ENCODE measurements around the gene GLRX3.

Gene GLRX3

DNA sequence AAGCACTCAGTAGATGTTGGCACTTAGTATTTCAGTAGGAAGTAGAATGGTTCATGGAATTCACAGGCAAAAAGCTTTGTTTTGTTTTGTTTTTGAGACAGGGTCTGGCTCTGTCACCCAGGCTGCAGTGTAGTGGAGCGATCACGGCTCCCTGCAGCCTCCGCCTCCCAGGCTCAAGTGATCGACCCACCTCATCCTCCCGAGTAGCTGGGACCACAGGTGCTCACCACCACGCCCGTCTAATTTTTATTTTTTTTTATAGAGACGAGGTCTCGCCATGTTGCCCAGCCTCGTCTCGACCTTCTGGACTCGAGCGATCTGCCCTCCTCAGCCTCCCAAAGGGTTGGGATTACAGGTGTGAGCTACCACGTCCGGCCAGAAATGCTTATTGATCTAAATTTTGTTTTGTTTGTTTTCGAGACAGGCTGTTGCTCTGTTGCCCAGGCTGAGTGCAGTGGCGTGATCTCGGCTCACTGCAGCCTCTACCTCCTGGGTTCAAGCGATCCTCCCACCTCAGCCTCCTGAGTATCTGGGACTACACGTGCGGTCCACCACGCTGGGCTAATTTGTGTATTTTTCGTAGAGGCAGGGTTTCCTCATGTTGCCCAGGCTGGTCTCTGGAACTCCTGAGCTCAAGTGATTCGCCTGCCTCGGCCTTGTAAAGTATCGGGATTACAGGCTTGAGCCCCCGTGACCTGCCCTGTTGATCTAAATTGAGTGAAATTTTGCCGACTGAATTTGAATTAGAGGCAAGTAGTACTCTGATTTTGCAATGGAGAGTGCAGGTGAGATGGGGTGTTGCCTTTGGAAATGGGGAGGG is 1.7 kb downstream of the GLRX3 start:
- no peak for DNase-seq

DNA sequence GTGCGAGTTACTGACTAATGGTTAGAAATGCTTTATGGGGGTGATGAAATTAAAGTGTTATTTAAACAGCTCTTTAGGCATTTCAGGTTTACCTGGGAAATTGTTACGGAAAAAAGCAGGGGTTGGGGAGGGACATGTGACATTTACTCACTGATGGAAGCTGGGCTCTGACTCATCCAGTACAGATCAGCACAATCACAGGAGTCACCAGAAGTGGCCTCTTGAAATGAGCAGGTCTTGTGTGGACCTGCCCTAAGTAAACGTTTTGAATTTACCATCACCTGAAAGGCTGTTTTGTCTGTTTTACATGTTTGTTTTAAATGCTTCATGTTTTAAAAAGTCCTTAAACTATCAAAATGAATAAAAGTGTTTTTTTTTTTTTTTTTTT is 2.3 kb downstream of the GLRX3 start:
- DNase-seq: no peak

DNA sequence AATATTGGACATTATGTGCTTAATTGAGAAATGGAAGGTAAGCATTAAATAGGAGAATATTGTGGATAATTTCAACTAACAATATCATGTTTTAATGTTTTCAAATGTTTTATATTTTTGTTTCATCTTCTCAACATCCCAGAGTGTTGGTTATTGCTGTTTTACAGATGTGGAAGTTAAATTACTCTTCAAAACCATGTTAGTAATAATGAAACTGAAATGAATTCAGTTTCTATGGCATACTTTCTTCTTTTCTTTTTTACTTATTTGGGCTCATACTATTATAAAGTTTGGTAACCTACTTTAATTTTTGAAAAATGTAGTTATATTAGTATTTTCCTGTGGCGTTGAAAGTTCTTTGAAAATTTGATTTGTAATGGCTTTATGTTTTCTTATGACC is 4.2 kb downstream of the GLRX3 start:
- no peak for DNase-seq

DNA sequence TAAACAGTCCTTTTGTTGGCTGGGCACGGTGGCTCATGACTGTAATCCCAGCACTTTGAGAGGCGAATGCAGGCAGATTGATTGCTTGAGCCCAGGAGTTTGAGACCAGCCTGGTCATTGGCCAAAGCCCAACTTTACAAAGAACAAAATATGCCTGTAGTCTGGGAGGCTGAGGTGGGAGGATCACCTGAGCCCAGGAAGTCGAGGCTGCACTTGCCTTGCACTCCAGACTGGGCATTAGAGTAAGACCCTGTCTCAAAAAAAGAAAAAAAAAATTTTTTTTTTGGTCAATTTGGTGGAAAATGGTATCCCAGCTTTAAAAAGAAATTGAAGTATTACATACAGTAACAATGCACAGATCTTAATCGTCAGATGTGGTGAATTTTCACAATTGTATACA is 4.8 kb downstream of the GLRX3 start:
- no peak for DNase-seq

DNA sequence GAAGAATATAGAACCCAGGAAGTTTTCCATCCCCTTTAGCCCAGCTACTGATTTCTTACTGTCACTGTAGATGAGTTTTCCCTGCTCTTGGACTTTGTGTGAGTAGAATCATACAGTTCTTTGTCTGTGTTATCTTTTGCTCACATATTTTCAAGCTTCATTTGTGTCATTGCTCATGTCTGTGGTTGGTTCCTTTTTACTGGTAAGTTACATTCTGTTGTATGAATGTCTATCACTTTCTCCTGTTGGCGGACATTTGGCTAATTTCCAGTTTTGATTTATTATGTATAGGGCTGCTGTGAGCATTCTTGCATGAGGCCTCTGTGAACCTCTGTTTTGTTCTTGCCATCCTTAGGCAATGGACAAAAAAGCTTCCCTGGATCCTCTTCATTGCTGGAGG is 5.3 kb downstream of the GLRX3 start:
- DNase-seq: no peak

DNA sequence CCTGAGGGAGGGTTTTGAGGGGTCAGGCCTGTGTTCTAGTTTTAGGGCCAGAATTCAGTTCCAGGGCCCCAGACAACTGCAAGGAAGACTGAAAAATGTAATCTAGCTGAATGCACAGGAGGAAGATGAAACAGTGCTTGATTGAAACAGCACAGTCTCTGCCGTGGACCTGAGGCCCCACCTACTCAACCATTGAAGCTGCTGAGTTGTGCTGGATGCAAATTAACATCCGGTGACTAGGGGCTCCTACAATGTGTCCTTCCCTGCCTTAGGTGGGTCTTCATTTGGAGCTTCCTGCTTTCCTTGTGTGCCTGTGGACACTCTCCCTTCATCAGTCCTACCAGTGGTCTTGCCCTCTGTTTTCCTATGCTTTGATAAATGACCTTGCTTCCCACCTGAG is 5.7 kb downstream of the GLRX3 start:
- no peak for DNase-seq

DNA sequence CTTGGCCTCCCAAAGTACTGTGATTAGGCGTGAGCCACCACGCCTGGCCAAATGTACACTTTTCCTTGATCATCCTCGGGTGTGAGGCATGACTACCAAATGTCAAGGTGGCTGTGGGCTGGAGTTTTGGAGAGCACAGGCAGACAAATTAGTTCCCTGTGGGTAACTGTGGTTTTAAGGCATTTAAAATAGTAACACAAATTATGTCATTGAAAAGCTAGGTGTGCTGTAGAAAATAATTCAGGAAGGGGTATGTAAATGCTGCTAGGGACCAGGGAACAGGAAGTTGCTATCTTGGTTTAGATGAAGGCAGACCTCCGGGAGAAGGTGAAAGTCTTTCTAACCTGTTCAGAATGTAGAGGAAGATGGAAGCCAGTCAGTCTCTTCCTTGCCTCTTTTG is 9.9 kb downstream of the GLRX3 start:
- DNase-seq: no peak

DNA sequence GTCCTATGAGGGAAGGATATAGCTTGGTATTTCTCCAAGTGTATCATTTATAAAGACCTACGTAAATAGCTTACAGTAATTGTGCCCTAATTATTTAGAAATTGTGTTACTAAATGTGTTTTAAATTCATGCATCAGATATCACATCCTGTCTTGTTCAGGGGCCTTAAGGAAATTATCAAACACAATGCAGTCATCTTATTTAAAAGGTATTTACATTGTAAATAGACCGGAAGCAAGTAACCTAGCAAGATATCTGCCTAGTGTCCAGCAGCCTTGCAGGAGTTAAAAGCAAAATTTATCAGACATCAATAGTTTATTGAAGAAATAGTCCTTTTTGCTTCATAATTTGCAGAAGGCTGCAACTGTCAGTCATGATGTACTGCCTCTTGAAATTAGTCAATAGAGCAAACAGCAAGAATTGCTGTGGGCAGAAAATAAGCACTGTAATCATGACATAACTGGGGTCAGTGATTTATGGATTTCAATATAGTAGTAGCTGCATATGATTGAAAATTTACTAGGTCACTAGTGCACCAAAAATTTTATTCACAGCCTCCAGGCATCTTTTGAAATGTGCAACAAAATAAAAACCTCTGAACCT is 23.1 kb downstream of the GLRX3 start:
- DNase-seq: no peak

DNA sequence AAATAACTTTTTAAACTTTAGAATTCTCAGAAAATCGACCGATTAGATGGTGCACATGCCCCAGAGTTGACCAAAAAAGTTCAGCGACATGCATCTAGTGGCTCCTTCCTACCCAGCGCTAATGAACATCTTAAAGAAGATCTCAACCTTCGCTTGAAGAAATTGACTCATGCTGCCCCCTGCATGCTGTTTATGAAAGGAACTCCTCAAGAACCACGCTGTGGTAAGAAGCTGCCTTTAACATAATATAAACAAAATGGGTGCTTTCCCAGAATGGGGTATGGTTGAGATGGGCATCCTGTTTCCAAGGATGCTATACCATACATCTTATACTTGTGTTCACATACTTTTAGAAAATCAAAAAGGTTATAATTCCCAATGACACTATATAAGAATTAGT is 24.6 kb downstream of the GLRX3 start:
- DNase-seq: no peak

DNA sequence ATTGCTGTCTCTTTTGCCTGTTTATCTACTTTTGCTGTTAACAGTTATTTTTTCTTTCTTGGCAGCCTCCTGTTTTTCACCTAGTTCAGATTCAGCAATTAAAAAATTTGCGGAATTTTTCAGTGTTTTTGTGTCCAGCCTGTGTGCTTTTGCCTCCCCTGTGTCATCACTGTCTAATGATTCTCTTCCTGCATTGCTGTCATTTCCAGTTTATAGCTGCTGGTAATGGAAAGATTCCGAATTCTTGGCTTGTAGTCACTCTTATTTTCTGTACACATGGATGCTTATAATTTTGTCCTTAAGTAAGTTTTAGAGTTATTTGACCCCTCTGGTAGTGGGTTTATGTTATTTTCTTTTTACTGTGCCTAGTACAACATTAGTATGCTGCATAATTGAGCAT is 25.1 kb downstream of the GLRX3 start:
- DNase-seq: no peak

DNA sequence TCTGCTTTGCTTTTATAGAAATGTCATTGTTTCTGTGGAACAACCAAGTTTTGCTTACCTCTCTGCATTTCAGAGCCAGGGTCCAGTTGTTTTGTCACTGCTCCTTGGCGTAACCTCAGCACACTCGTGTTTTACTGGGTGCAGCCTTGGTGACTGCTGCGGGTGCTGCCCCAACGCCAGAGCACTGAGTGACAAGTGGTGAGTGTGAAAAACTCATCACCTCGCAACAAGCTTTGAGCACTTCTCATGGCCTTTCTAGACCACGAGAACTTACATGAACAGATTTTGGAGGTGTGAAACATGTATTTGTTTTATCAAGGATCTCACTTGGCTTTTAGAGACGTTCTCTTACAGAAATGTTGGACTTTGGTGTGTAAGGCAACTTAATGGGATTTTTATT is 31.0 kb downstream of the GLRX3 start:
- no peak for DNase-seq

DNA sequence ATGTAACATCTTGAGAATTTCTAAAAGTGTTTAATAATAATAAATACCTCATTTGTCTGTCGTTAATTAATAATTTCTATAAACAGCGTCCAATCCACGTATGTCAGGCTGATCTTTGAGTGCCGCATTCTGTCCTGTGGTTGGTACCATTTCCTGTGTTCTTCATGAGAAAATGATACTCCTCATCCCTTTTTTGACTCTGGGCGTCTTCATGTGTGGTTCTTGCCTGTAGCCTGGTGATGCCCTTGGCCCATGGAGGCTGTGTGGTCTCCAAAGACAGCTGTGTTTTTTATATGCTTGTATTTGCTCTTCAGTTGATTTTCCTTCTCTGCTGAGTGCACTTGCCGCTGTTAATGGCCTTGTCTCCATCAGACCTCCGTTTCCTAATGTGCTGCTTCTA is 31.5 kb downstream of the GLRX3 start:
- DNase-seq: no peak

DNA sequence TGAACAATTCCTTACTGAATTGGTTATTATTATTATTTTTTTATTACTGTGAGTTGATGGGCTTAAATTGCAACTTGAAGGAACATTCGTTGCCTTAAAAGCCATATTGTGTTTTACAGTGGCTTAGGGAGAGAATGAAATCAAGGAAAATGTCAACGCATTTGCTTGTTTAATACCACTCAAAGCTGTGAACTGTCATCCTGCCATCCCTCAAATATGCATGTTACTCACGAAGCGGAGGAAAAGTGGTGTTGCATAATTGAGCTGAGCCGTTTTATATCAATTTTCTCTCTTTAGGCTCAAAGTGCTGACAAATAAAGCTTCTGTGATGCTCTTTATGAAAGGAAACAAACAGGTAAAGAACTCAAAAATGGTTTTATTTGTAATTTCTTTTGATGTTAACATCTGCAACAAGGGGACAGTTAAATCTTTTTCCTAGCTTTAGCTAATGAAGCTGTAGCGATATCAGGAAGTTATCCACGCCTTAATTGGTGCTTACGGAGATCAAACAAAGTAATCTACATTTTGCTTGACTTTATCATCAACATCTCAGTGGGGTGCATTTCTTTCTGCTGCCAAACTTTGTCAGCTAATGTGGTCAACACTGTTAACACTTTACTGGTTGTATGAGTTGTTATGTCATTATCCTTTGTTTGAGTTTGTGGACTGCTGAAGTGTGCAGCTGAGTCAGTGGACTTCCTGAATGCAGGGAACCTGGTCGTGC is 33.1 kb downstream of the GLRX3 start:
- DNase-seq: no peak

DNA sequence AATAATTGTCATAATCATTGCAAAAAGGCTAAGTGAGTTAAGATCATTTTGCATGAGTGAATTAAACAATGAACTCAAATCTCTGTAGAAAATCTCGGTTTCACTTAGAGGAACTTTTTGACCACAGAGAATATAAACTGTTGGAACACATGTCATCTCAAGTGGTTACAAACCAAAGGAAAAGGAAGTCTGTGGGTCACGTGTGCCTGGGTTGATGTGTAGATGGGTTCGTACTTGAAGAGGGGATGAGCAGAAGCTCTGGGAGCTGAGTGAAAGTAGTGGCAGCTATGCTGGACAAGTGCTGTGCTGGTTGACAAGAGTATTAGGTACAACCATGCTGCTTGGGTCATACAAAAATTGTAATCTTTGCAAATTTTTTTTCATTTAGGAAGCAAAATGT is 35.0 kb downstream of the GLRX3 start:
- DNase-seq: no peak

DNA sequence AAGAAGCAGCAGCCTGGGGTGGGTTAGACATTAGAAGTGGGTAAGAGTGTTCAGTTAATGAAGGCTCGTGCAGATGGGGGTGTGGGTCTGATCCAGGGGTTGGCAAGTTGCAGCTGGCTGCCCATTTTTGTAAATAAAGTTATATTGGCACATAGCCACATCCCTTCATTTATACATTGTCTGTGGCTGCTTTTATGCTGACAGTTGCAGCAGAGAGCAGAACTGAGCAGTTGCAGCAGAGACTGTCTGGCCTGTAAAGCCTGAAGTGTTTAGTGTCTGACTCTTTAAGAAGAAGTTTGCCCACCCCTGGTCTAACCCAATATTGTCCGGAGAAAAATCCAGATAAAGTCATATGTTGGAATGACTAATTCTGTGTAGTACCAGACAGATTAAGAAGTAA is 38.1 kb downstream of the GLRX3 start:
- no peak for DNase-seq

DNA sequence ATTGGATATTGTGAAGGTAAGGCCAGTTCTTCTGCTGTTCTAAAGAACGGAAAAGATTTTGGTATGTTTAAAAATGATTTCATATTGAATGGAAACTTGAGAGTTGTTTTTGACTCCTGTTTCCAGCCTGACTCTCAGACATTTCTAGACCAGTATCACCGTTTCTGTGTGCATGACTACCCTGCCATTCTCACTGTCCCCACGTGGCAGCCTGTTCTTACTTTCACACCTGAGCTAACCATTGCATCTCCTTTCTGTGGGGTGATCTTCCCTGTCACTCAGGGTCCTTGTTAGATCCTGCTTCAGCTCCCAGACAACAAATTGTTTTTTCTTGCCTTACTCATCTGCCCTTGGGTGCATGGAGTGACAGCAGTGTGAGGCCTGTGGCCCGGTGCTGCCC is 38.9 kb downstream of the GLRX3 start:
- DNase-seq: no peak

DNA sequence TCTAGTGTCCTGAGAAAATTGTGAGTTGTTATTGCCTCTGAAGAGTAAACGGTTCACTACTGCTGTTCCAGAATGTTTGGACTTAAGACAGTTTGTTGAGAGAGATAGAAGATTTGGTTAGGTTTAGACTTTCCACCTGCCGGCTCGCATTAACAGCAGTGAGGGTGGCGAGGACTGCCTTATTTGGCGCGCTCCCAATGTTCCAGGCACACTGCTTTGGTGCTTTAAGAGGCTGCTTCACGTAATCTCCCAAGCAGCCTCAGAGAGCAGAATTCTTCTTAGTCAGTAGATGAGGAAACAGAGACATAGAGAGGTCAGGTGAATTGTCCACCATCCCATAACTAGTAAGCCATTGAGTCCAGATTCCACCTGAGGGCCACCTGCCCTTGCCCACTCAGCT is 41.1 kb downstream of the GLRX3 start:
- no peak for DNase-seq

DNA sequence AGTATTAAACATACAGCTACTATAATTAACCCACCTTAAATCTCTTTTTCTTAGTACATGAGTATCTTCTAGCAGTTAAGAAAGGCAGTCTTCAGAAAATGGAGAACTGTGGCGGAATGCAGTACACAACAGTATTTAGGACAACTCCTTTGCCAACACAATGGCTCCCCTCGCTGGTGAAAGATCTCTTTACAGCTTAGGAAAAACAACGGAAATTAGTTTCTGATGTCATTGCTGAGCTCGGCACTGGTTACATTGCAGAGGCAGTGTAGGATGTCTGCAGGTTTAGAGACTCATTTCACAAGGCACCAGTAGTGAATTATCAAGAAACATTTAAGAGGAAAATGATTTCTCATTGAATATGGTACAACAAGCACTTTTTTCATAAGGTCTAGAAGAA is 43.4 kb downstream of the GLRX3 start:
- no peak for DNase-seq

DNA sequence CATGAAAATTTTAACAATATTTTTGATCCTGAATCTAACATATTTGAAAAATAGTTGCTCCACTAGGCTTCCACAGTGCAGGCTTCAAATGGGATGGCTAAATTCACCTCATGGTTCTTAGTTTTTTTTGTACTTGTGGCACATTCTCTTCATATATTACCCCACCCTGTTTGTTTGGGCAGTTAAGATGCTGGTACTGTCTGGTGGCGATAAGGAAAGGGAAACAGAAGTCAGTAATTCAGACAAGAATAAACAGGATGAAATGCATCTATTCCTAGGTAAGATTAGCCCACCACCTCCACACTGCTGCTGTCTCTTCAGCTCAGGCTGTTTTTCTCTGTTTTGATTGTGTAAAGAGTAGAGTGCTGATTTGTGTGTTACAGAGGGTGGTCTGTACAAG is 44.2 kb downstream of the GLRX3 start:
- DNase-seq: no peak

DNA sequence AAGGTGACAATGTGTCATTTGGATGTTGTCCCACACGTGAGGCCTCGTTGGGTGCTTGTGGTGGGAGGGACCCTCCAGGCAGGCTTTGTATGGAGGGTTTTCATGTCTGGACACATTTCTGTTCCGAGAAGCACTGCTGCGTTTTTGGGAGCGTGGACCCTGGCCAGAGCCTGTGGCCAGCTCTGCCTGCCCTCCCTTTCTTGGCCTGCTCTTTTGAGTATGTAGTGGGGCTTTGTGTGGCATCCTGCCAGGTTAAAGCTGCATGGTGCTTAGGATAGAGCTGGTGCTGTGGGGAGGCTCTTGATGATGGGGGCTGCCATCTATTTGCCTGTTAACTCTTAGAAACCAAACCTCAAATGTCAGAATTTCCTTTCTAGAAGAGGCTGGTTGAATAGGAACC is 45.7 kb downstream of the GLRX3 start:
- no peak for DNase-seq

DNA sequence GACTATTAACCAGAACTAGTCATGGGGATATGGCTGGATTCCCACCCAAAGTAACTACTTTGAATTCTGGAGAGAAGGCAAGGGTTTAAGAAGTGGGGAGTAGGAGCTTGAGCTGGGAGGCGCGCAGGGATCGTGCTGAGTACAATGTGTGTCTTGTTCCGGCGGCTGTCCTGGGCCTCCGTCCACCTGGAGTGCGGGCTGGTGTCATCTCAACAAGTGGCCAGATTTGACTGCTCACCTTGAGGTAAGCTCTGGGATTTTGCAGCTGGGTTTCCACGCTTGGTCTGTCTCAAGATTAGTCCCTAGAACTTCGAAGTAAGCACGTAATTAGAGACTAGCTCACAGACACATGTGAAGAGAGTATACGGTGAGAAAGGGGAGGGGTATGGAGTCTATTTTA is 49.4 kb downstream of the GLRX3 start:
- no peak for DNase-seq

DNA sequence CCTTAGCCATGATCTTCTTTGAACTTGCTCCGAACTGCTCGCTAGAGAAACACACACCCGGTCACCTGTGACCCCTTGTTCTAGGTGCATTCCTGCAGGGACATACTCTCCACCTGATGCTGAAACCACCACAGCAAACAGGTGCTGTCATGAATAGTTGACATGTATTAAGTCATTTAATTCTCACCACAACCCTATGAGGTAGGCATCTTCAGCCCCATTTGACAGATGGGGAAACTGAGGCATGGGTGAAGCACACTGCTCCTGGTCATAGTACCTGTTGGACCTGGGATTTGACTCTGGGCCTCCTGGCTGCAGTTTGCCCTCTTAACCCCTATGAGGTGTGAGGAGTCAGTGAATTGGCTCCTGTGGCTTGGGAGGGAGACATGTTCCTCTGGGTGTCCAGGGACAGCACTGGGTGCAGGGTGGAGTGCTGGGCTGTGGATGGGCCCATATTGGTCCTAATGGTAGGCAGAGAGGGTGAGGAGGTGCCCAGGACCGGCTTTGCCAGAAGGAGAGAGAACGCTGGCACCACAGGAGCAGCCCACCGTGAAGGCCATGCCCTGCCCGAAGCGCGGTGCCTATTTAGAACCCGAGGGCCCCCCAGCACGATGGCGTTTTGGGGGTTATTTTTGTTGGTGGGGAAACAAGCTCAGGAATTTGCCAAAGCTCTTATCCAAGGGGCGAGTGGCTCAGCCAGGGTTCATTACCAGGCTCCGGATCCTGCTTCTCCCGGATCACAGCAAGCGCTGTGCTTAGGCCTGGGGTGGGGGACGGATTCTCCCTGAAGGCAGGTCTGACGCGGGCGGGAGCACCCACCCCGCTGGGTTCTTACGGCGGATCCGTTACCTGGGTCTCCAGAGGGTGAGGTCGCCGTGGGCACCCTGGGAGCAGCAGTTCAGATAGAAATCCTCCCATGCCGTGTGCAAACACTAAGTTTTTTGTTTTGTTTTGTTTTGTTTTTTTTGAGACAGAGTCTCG is 52.3 kb downstream of the GLRX3 start:
- no peak for DNase-seq

DNA sequence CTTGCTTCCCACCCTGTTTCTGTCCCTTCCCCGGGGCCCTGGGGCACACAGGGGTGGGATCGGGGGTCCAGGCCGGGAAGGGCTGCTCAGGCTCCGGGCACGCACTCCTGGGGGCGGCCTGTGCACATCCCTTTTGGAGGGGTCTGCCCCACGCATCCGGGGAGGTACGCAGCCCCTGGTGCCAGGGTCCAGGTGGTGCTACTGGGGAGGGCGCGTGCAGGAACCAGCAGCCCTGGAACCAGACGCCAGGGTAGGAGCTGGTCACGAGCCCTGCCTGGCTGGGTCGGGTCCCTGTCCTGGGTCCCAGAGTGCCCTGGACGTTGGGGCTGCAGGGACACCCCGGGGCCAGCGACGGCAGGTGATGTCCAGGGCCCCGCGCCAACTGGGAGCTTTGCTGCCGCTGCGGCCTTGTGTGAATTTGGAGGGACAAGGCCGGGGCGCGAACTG is 53.4 kb downstream of the GLRX3 start:
- DNase-seq: no peak

Data from activated naive CD4-positive, alpha-beta T cell (primary cell).